ENCODE results near the gene VPS13D. TPM values are rescaled to one million over a fixed set of nuclear protein-coding genes. Genes with fewer than 3 reads are reported as not detected.

The VPS13D gene
- total RNA-seq, 1 experiment from 2014 or later: 20.2 TPM

- Histone ChIP-seq H3K23me2 (ENCODE audit: insufficient read length, low read depth, low read length, poor library complexity, severe bottlenecking) (no peaks in the 10 kb centered on the region), H3K4me2 (ENCODE audit: insufficient read depth, insufficient read length, low read length) (no peak overlapping the region), H4K8ac (replicated peaks; ENCODE audit: insufficient read length, low read depth, low read length) (no peak overlapping the region), H2BK15ac (ENCODE audit: low read depth, low read length) (no peak overlapping the region), H3K27me3 (ENCODE audit: insufficient read depth, low read length) (no peaks in the 10 kb centered on the region), H3K9me3 (ENCODE audit: control insufficient read depth, low read depth, low read length) (no peaks in the 10 kb centered on the region), H3K9ac (ENCODE audit: extremely low read depth, insufficient read length, low read length) (no peak overlapping the region), H4K5ac (ENCODE audit: insufficient read length, low read depth, low read length) (no peak overlapping the region), H3K56ac (ENCODE audit: insufficient read length, low read depth, low read length) (no peak overlapping the region), H4K91ac (ENCODE audit: insufficient read length, low read depth, low read length) (no peak overlapping the region), H3K23ac (ENCODE audit: insufficient read length, low read depth, low read length) (no peak overlapping the region), H3T11ph (ENCODE audit: low read length) (no peak overlapping the region), H3K18ac (ENCODE audit: insufficient read length, low read depth, low read length) (no peak overlapping the region), H2AK5ac (ENCODE audit: insufficient read length, low read length) (no peak overlapping the region), H3K4me1 (ENCODE audit: insufficient read depth, low read length) (no peaks in the 10 kb centered on the region), H2AFZ (ENCODE audit: low read length) (no peak overlapping the region), H3K4ac (ENCODE audit: low read depth, low read length) (no peak overlapping the region), H2BK5ac (ENCODE audit: insufficient read length, low read length) (no peak overlapping the region), H3K79me2 (ENCODE audit: insufficient read depth, low read length) (no peaks in the 10 kb centered on the region), H3K79me1 (ENCODE audit: insufficient read depth, low read depth, low read length, poor library complexity, severe bottlenecking) (no peaks in the 10 kb centered on the region), H2BK120ac (ENCODE audit: low read depth, low read length, poor library complexity, severe bottlenecking) (no peak overlapping the region), H2BK20ac (ENCODE audit: low read depth, low read length, poor library complexity, severe bottlenecking) (no peak overlapping the region), H3K14ac (ENCODE audit: insufficient read depth, low read length) (no peak overlapping the region), H3K27ac (ENCODE audit: insufficient read length, low read depth, low read length) (no peak overlapping the region), H2BK12ac (ENCODE audit: insufficient read length, low read depth, low read length) (no peak overlapping the region), H4K20me1 (ENCODE audit: control insufficient read depth, insufficient read depth, insufficient read length) (no peaks in the 10 kb centered on the region)
- DNase-seq: no peak
- peaks cover 2 to 21% (median 3%) of the 10 kb centered on the region in 3 experiments; a peak in 6 of 7 replicates for H3K36me3 Mint-ChIP-seq (ENCODE audit: insufficient read depth in 1 of 3, low read depth in 3 of 3)
- peaks cover 14 to 26% of the 10 kb centered on the region in 2 experiments for H3K4me1 Mint-ChIP-seq
- WGBS (ENCODE audit: extremely low coverage, insufficient read length, low lambda C conversion rate): no CpG with 5 or more reads among the region's 13 CpGs
- peaks cover 12% of the 10 kb centered on the region in 2 experiments for H3K9me3 Mint-ChIP-seq
- TF ChIP-seq CTCF (conservative IDR thresholded peaks at IDR 0.05): no peak
- peaks cover 6% of the 10 kb centered on the region for H3K27me3 Mint-ChIP-seq (ENCODE audit: low read depth)
- no peak overlapping the region for H3K27ac Mint-ChIP-seq
- H3K4me3 Mint-ChIP-seq: no peak overlapping the region; a peak in 1 of 5 replicates
Observed at GRCh38 chr1:12555411-12556367, 325.9 kb downstream of the VPS13D start.

Data from H9 (cell line).